Colonic mucosa (tissue), 4 donors: ENCODE data around the gene TUBGCP4. TPM values are rescaled to one million over a fixed set of nuclear protein-coding genes. Genes with fewer than 3 reads are reported as not detected.

Experiments
- DNase-seq: peaks from one replicate; pipeline ENCODE4 v3.0.0-alpha.2; 2020
- H3K27ac ChIP-seq: fragments of 200-600 bp; one replicate; pipeline ENCODE4 v1.8.0; 2021
- H3K27me3 ChIP-seq: fragments of 200-600 bp; one replicate; pipeline ENCODE4 v1.8.0; 2021
- H3K36me3 ChIP-seq: fragments of 200-600 bp; one replicate; pipeline ENCODE4 v1.8.0; 2021
- H3K4me1 ChIP-seq: fragments of 200-600 bp; one replicate; pipeline ENCODE4 v1.8.0; 2021; ENCODE audit warnings: mild to moderate bottlenecking
- H3K4me3 ChIP-seq: fragments of 200-600 bp; one replicate; pipeline ENCODE4 v1.8.0; 2021
- H3K9ac ChIP-seq, 2 donors: one replicate each; pipeline ENCODE4 v1.7.0; 2013; ENCODE audit warnings: control low read depth in 2 of 2, low read depth in 2 of 2, low read length in 2 of 2
- H3K9me3 ChIP-seq: fragments of 200-600 bp; one replicate; pipeline ENCODE4 v1.8.0; 2021
- CTCF ChIP-seq: fragments of 200-600 bp; IDR thresholded peaks from one replicate; pipeline ENCODE4 v1.8.0; 2022; ENCODE audit warnings: antibody characterized with exemption, mild to moderate bottlenecking
- intact Hi-C: fragments of 100-400 bp; cut with DNase I; formaldehyde crosslinking; loops from one replicate; pipeline ENCODE4 v1.14.1; 2022
- total RNA-seq, 2 donors: library from RNA; stranded (reverse); fragmentation: NEBNext Ultra II Directional in 1 of 2; extraction: Animal tissue kit (Norgen Biotek cat#: 25700) in 1 of 2; gene quantifications; one replicate each; pipeline ENCODE4 v1.2.1, GENCODE V29; 2021
- donor health status: healthy.
- donor health status: DM: no; HTN: no; CAD: no.
- donor health status: DM: no; HTN: no; CAD: no.

TUBGCP4 gene
- total RNA-seq, 2 donors from 2014 or later = 19.0 to 38.3 TPM

- DNase-seq = no peak
- Histone ChIP-seq H3K27ac (no peak overlapping the region), H3K9ac (no peak overlapping the region), H3K27me3 (no peaks in the 10 kb centered on the region), H3K36me3 (peaks cover 15% of the 10 kb centered on the region), H3K4me3 (no peak overlapping the region), H3K4me1 (no peaks in the 10 kb centered on the region), H3K9me3 (no peaks in the 10 kb centered on the region)
- intact Hi-C loops = no loop called here
- TF ChIP-seq CTCF = no peak
Observed at GRCh38 chr15:43406189-43406588, 35.3 kb downstream of the TUBGCP4 start.

- intact Hi-C loops = no loop called here
- H3K27me3 ChIP-seq = no peaks in the 10 kb centered on the region
- no peak for TF ChIP-seq CTCF
- peaks cover 19% of the 10 kb centered on the region for H3K36me3 ChIP-seq
- no peak overlapping the region for H3K27ac ChIP-seq
- no peak overlapping the region for H3K9ac ChIP-seq
- DNase-seq = no peak
- H3K4me3 ChIP-seq = no peak overlapping the region
- no peaks in the 10 kb centered on the region for H3K4me1 ChIP-seq
- no peaks in the 10 kb centered on the region for H3K9me3 ChIP-seq
Observed at GRCh38 chr15:43406808-43407207, 35.9 kb downstream of the TUBGCP4 start.

GRCh38 chr15:43408789-43409188 lies 37.9 kb downstream of the TUBGCP4 start:
- H3K36me3 ChIP-seq = peaks cover 17% of the 10 kb centered on the region
- no peak for DNase-seq
- no peak for TF ChIP-seq CTCF
- H3K4me3 ChIP-seq = no peak overlapping the region
- H3K27me3 ChIP-seq = no peaks in the 10 kb centered on the region
- intact Hi-C loops = no loop called here
- no peak overlapping the region for H3K9ac ChIP-seq
- no peaks in the 10 kb centered on the region for H3K9me3 ChIP-seq
- no peak overlapping the region for H3K27ac ChIP-seq
- H3K4me1 ChIP-seq = no peaks in the 10 kb centered on the region

GRCh38 chr15:43410572-43411214 lies 39.8 kb downstream of the TUBGCP4 start:
- no peaks in the 10 kb centered on the region for H3K4me1 ChIP-seq
- no peak overlapping the region for H3K27ac ChIP-seq
- no peak for DNase-seq

GRCh38 chr15:43412096-43412495 lies 41.2 kb downstream of the TUBGCP4 start:
- no peak for TF ChIP-seq CTCF
- Histone ChIP-seq H3K27ac (no peak overlapping the region), H3K27me3 (no peaks in the 10 kb centered on the region), H3K4me1 (no peaks in the 10 kb centered on the region), H3K9ac (no peak overlapping the region), H3K9me3 (no peaks in the 10 kb centered on the region), H3K4me3 (no peak overlapping the region), H3K36me3 (peaks cover 17% of the 10 kb centered on the region)
- intact Hi-C loops = no loop called here
- no peak for DNase-seq

More at GRCh38 chr15:43410572-43411214, 39.8 kb downstream of the TUBGCP4 start:
- TF ChIP-seq CTCF = no peak
- no peak overlapping the region for H3K9ac ChIP-seq
- H3K36me3 ChIP-seq = peaks cover 17% of the 10 kb centered on the region
- H3K4me3 ChIP-seq = no peak overlapping the region
- H3K27me3 ChIP-seq = no peaks in the 10 kb centered on the region
- intact Hi-C loops = no loop called here
- no peaks in the 10 kb centered on the region for H3K9me3 ChIP-seq
